Skeletal muscle satellite cell (primary cell): ENCODE data around the gene ITPR2.
"Not testable (repeated sequence)": the region's sequence is repeated elsewhere in the genome, so short reads cannot be mapped to it uniquely, and the experiment has no call there.

Experiments used
- H3K27me3 ChIP-seq: 2 replicates; pipeline ENCODE4 v1.7.0; 2013; ENCODE audit warnings: low read length; ENCODE audit not compliant: control insufficient read depth, insufficient read depth
- H3K36me3 ChIP-seq: 2 replicates; pipeline ENCODE4 v1.7.0; 2013; ENCODE audit warnings: mild to moderate bottlenecking, control low read depth, low read length; ENCODE audit not compliant: insufficient read depth
- H3K4me1 ChIP-seq: 2 replicates; pipeline ENCODE4 v1.7.0; 2013; ENCODE audit warnings: low read length; ENCODE audit not compliant: control insufficient read depth, insufficient read depth
- H3K4me2 ChIP-seq: 2 replicates; pipeline ENCODE4 v1.7.0; 2013; ENCODE audit warnings: mild to moderate bottlenecking, low read length
- H3K4me3 ChIP-seq: 2 replicates; pipeline ENCODE4 v1.7.0; 2013; ENCODE audit warnings: low read length
- H3K9ac ChIP-seq: 2 replicates; pipeline ENCODE4 v1.7.0; 2013; ENCODE audit warnings: mild to moderate bottlenecking, low read depth, low read length, moderate library complexity
- H3K9me3 ChIP-seq: replicated peaks from 2 replicates; pipeline ENCODE4 v1.7.0; 2013; ENCODE audit warnings: mild to moderate bottlenecking, control low read depth, low read length

Gene ITPR2

GRCh38 chr12:26867080-26867479 is 34.1 kb upstream of the ITPR2 start:
- Histone ChIP-seq H3K9me3 (no peaks in the 10 kb centered on the region), H3K27me3 (peaks cover 11% of the 10 kb centered on the region), H3K4me2 (no peak overlapping the region), H3K4me1 (no peaks in the 10 kb centered on the region), H3K9ac (no peak overlapping the region), H3K36me3 (no peaks in the 10 kb centered on the region), H3K4me3 (no peak overlapping the region)

GRCh38 chr12:26863515-26863914 is 30.5 kb upstream of the ITPR2 start:
- H3K9me3 ChIP-seq = no peaks in the 10 kb centered on the region
- no peaks in the 10 kb centered on the region for H3K4me1 ChIP-seq
- H3K27me3 ChIP-seq = no peaks in the 10 kb centered on the region
- no peaks in the 10 kb centered on the region for H3K36me3 ChIP-seq
- H3K4me3 ChIP-seq = no peak overlapping the region
- H3K4me2 ChIP-seq = no peak overlapping the region
- no peak overlapping the region for H3K9ac ChIP-seq

GRCh38 chr12:26862787-26863186 is 29.8 kb upstream of the ITPR2 start:
- not testable (repeated sequence) for H3K9me3 ChIP-seq, H3K4me1 ChIP-seq, H3K4me2 ChIP-seq, H3K4me3 ChIP-seq, H3K36me3 ChIP-seq, H3K9ac ChIP-seq, H3K27me3 ChIP-seq

- no peaks in the 10 kb centered on the region for H3K9me3 ChIP-seq
- H3K27me3 ChIP-seq = no peaks in the 10 kb centered on the region
- H3K4me3 ChIP-seq = no peak overlapping the region
- H3K9ac ChIP-seq = no peak overlapping the region
- no peak overlapping the region for H3K4me2 ChIP-seq
- H3K36me3 ChIP-seq = no peaks in the 10 kb centered on the region
- no peaks in the 10 kb centered on the region for H3K4me1 ChIP-seq
Measured at GRCh38 chr12:26861690-26862089, 28.7 kb upstream of the ITPR2 start.

- Histone ChIP-seq H3K36me3 (no peaks in the 10 kb centered on the region), H3K27me3 (peaks cover 16% of the 10 kb centered on the region), H3K4me3 (no peak overlapping the region), H3K9ac (no peak overlapping the region), H3K9me3 (no peaks in the 10 kb centered on the region), H3K4me1 (no peaks in the 10 kb centered on the region), H3K4me2 (no peak overlapping the region)
Measured at GRCh38 chr12:26857465-26858176, 24.6 kb upstream of the ITPR2 start.

- Histone ChIP-seq H3K4me3 (no peak overlapping the region), H3K9ac (no peak overlapping the region), H3K36me3 (no peaks in the 10 kb centered on the region), H3K9me3 (no peaks in the 10 kb centered on the region), H3K27me3 (peaks cover 16% of the 10 kb centered on the region), H3K4me2 (no peak overlapping the region), H3K4me1 (no peaks in the 10 kb centered on the region)
Measured at GRCh38 chr12:26855337-26855736, 22.3 kb upstream of the ITPR2 start.

- Histone ChIP-seq H3K9ac (no peak overlapping the region), H3K9me3 (no peaks in the 10 kb centered on the region), H3K4me1 (no peaks in the 10 kb centered on the region), H3K4me3 (no peak overlapping the region), H3K4me2 (no peak overlapping the region), H3K36me3 (no peaks in the 10 kb centered on the region), H3K27me3 (peaks cover 18% of the 10 kb centered on the region)
Measured at GRCh38 chr12:26854031-26854390, 21.0 kb upstream of the ITPR2 start.

- no peak overlapping the region for H3K4me3 ChIP-seq
- H3K36me3 ChIP-seq = no peaks in the 10 kb centered on the region
- no peak overlapping the region for H3K9ac ChIP-seq
Measured at GRCh38 chr12:26853303-26854030, 20.5 kb upstream of the ITPR2 start.

GRCh38 chr12:26851031-26851809 is 18.2 kb upstream of the ITPR2 start:
- Histone ChIP-seq H3K4me2 (no peak overlapping the region), H3K9ac (no peak overlapping the region), H3K36me3 (no peaks in the 10 kb centered on the region), H3K4me3 (no peak overlapping the region), H3K4me1 (no peaks in the 10 kb centered on the region), H3K27me3 (peaks cover 22% of the 10 kb centered on the region), H3K9me3 (no peaks in the 10 kb centered on the region)

More at GRCh38 chr12:26853303-26854030, 20.5 kb upstream of the ITPR2 start:
- Histone ChIP-seq H3K27me3 (peaks cover 21% of the 10 kb centered on the region), H3K4me2 (no peak overlapping the region), H3K4me1 (no peaks in the 10 kb centered on the region), H3K9me3 (no peaks in the 10 kb centered on the region)

- Histone ChIP-seq H3K27me3 (peaks cover 10% of the 10 kb centered on the region), H3K9ac (no peak overlapping the region), H3K4me2 (no peak overlapping the region), H3K9me3 (no peaks in the 10 kb centered on the region), H3K4me3 (no peak overlapping the region), H3K4me1 (no peaks in the 10 kb centered on the region), H3K36me3 (no peaks in the 10 kb centered on the region)
Measured at GRCh38 chr12:26848156-26848825, 15.3 kb upstream of the ITPR2 start.

GRCh38 chr12:26847431-26847830 is 14.4 kb upstream of the ITPR2 start:
- H3K9me3 ChIP-seq = no peaks in the 10 kb centered on the region
- no peak overlapping the region for H3K4me2 ChIP-seq
- no peak overlapping the region for H3K4me3 ChIP-seq

More at GRCh38 chr12:26847431-26847830, 14.4 kb upstream of the ITPR2 start:
- H3K9ac ChIP-seq = no peak overlapping the region
- H3K4me1 ChIP-seq = no peaks in the 10 kb centered on the region
- H3K36me3 ChIP-seq = no peaks in the 10 kb centered on the region
- peaks cover 10% of the 10 kb centered on the region for H3K27me3 ChIP-seq
